Hepatocyte (in vitro differentiated cells): ENCODE results near the gene CSPG5.

Experiments used
- EZH2 ChIP-seq: fragments of 200-600 bp; sonication (generic); IDR thresholded peaks from 2 replicates; pipeline ENCODE4 v1.6.1; 2016; ENCODE audit warnings: antibody characterized with exemption, mild to moderate bottlenecking, borderline replicate concordance
- EZH2phosphoT487 ChIP-seq: fragments of 200-600 bp; sonication (generic); IDR thresholded peaks from one replicate; pipeline ENCODE4 v1.6.1; 2018; ENCODE audit warnings: antibody characterized with exemption, mild to moderate bottlenecking, low read depth, moderate library complexity; ENCODE audit not compliant: unreplicated experiment, severe bottlenecking
- TF ChIP-seq, protein P1 (sequence below): fragments of 200-600 bp; sonication (generic); IDR thresholded peaks from 2 replicates; pipeline ENCODE4 v1.5.1; 2016; ENCODE audit warnings: antibody characterized with exemption, mild to moderate bottlenecking; ENCODE audit not compliant: poor library complexity

DNA sequence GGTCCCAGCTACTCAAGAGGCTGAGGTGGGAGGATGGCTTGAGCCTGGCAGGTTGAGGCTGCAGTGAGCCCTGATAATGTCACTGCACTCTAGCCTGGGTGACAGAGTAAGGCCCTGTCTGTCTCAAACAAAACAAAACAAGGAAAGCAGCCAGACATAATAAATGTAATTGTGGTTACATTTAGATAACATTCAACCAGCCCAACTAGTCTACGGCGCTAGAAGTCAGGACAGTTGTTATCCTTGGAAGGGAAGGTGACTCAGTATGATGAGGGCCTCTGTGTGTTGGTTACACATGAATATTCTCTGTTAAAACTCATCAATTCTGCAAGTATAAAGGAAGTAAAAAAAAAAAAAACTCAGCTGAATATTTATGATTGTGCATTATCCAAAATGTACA is 27.0 kb upstream of the CSPG5 start:
- TF ChIP-seq EZH2 (no peak), EZH2phosphoT487 (no peak)
- TF ChIP-seq, protein P1, sequence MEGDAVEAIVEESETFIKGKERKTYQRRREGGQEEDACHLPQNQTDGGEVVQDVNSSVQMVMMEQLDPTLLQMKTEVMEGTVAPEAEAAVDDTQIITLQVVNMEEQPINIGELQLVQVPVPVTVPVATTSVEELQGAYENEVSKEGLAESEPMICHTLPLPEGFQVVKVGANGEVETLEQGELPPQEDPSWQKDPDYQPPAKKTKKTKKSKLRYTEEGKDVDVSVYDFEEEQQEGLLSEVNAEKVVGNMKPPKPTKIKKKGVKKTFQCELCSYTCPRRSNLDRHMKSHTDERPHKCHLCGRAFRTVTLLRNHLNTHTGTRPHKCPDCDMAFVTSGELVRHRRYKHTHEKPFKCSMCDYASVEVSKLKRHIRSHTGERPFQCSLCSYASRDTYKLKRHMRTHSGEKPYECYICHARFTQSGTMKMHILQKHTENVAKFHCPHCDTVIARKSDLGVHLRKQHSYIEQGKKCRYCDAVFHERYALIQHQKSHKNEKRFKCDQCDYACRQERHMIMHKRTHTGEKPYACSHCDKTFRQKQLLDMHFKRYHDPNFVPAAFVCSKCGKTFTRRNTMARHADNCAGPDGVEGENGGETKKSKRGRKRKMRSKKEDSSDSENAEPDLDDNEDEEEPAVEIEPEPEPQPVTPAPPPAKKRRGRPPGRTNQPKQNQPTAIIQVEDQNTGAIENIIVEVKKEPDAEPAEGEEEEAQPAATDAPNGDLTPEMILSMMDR = no peak
